Measurements from ENCODE around the gene TRIM63. TPM values are rescaled to one million over a fixed set of nuclear protein-coding genes. Genes with fewer than 3 reads are reported as not detected.

Gene TRIM63
- total RNA-seq, 1 experiment from 2014 or later: not detected

- Mint-ChIP-seq H3K9me3 (no peaks in the 10 kb centered on the region), H3K4me1 (peaks cover 6 to 10% of the 10 kb centered on the region in 2 experiments; a peak in 3 of 4 replicates), H3K27ac (no peak overlapping the region), H3K4me3 (no peak overlapping the region), H3K36me3 (ENCODE audit: insufficient read depth in 1 of 3, low read depth in 3 of 3) (no peaks in the 10 kb centered on the region), H3K27me3 (ENCODE audit: low read depth) (peaks cover 37% of the 10 kb centered on the region)
- H2BK120ac ChIP-seq (ENCODE audit: low read depth, low read length, poor library complexity, severe bottlenecking): no peak overlapping the region
- peak; percentile 56 for TF ChIP-seq CTCF (conservative IDR thresholded peaks at IDR 0.05)
- no peak overlapping the region for H3K27ac ChIP-seq (ENCODE audit: insufficient read length, low read depth, low read length)
- peaks cover 2% of the 10 kb centered on the region for H3K23me2 ChIP-seq (ENCODE audit: insufficient read length, low read depth, low read length, poor library complexity, severe bottlenecking)
- no peak overlapping the region for H3K9ac ChIP-seq (ENCODE audit: extremely low read depth, insufficient read length, low read length)
- H3K79me2 ChIP-seq (ENCODE audit: insufficient read depth, low read length): no peaks in the 10 kb centered on the region
- H2BK5ac ChIP-seq (ENCODE audit: insufficient read length, low read length): no peak overlapping the region
- no peaks in the 10 kb centered on the region for H4K20me1 ChIP-seq (ENCODE audit: control insufficient read depth, insufficient read depth, insufficient read length)
- H3K4me2 ChIP-seq (ENCODE audit: insufficient read depth, insufficient read length, low read length): no peak overlapping the region
- H2BK15ac ChIP-seq (ENCODE audit: low read depth, low read length): no peak overlapping the region
- H2BK20ac ChIP-seq (ENCODE audit: low read depth, low read length, poor library complexity, severe bottlenecking): no peak overlapping the region
- no peak overlapping the region for H3K14ac ChIP-seq (ENCODE audit: insufficient read depth, low read length)
- DNase-seq: no peak
- no peak overlapping the region for H3K23ac ChIP-seq (ENCODE audit: insufficient read length, low read depth, low read length)
- no peak overlapping the region for H4K5ac ChIP-seq (ENCODE audit: insufficient read length, low read depth, low read length)
- no peak overlapping the region for H3K18ac ChIP-seq (ENCODE audit: insufficient read length, low read depth, low read length)
- H3T11ph ChIP-seq (ENCODE audit: low read length): no peak overlapping the region
- H2AK5ac ChIP-seq (ENCODE audit: insufficient read length, low read length): no peak overlapping the region
- no peak overlapping the region for H3K56ac ChIP-seq (ENCODE audit: insufficient read length, low read depth, low read length)
- no peak overlapping the region for H2AFZ ChIP-seq (ENCODE audit: low read length)
- peaks cover 4% of the 10 kb centered on the region; the same call in 1 of the 2 replicates for H3K27me3 ChIP-seq (ENCODE audit: insufficient read depth, low read length)
- H4K8ac ChIP-seq (replicated peaks; ENCODE audit: insufficient read length, low read depth, low read length): no peak overlapping the region
- H3K4me1 ChIP-seq (ENCODE audit: insufficient read depth, low read length): no peaks in the 10 kb centered on the region; the same call in 1 of the 2 replicates
- no peak overlapping the region for H4K91ac ChIP-seq (ENCODE audit: insufficient read length, low read depth, low read length)
- H3K4ac ChIP-seq (ENCODE audit: low read depth, low read length): no peak overlapping the region
- WGBS (ENCODE audit: extremely low coverage, insufficient read length, low lambda C conversion rate): no CpG with 5 or more reads among the region's 7 CpGs
- no peaks in the 10 kb centered on the region for H3K79me1 ChIP-seq (ENCODE audit: insufficient read depth, low read depth, low read length, poor library complexity, severe bottlenecking)
- no peaks in the 10 kb centered on the region for H3K9me3 ChIP-seq (ENCODE audit: control insufficient read depth, low read depth, low read length)
- H2BK12ac ChIP-seq (ENCODE audit: insufficient read length, low read depth, low read length): no peak overlapping the region
Measured at GRCh38 chr1:26029864-26030481, 37.5 kb downstream of the TRIM63 start.
